ENCODE data around the gene LSAMP.
"Not testable (repeated sequence)": the region's sequence is repeated elsewhere in the genome, so short reads cannot be mapped to it uniquely, and the experiment has no call there.

Gene LSAMP

GRCh38 chr3:116103868-116104530, 341.3 kb downstream of the LSAMP start:
- in situ Hi-C loops (cut with HindIII; ENCODE audit: low pct_unique_long_range_greater_than_20kb, low sequenced_read_pairs) = no loop called here
- no peak for DNase-seq (ENCODE audit: low read depth in 1 of 2, low spot score in 1 of 2)
- TF ChIP-seq JUND (IDR thresholded peaks at IDR 0.05; ENCODE audit: low read depth) = no peak

GRCh38 chr3:116102037-116102436, 343.2 kb downstream of the LSAMP start:
- DNase-seq (ENCODE audit: low read depth in 1 of 2, low spot score in 1 of 2) = no peak
- in situ Hi-C loops (cut with HindIII; ENCODE audit: low pct_unique_long_range_greater_than_20kb, low sequenced_read_pairs) = no loop called here
- TF ChIP-seq JUND (IDR thresholded peaks at IDR 0.05; ENCODE audit: low read depth) = no peak

- no peak for TF ChIP-seq JUND (IDR thresholded peaks at IDR 0.05; ENCODE audit: low read depth)
- no peak for DNase-seq (ENCODE audit: low read depth in 1 of 2, low spot score in 1 of 2)
- in situ Hi-C loops (cut with HindIII; ENCODE audit: low pct_unique_long_range_greater_than_20kb, low sequenced_read_pairs) = no loop called here
Measured at GRCh38 chr3:116097226-116097625, 348.1 kb downstream of the LSAMP start.

GRCh38 chr3:116096631-116097030, 348.7 kb downstream of the LSAMP start:
- DNase-seq (ENCODE audit: low read depth in 1 of 2, low spot score in 1 of 2) = no peak
- in situ Hi-C loops (cut with HindIII; ENCODE audit: low pct_unique_long_range_greater_than_20kb, low sequenced_read_pairs) = no loop called here
- TF ChIP-seq JUND (IDR thresholded peaks at IDR 0.05; ENCODE audit: low read depth) = no peak

- TF ChIP-seq JUND (IDR thresholded peaks at IDR 0.05; ENCODE audit: low read depth) = no peak
- in situ Hi-C loops (cut with HindIII; ENCODE audit: low pct_unique_long_range_greater_than_20kb, low sequenced_read_pairs) = no loop called here
- DNase-seq (ENCODE audit: low read depth in 1 of 2, low spot score in 1 of 2) = no peak
Measured at GRCh38 chr3:116093374-116093773, 351.9 kb downstream of the LSAMP start.

- no peak for TF ChIP-seq JUND (IDR thresholded peaks at IDR 0.05; ENCODE audit: low read depth)
- no peak for DNase-seq (ENCODE audit: low read depth in 1 of 2, low spot score in 1 of 2)
- in situ Hi-C loops (cut with HindIII; ENCODE audit: low pct_unique_long_range_greater_than_20kb, low sequenced_read_pairs) = no loop called here
Measured at GRCh38 chr3:116087426-116087825, 357.9 kb downstream of the LSAMP start.

- no peak for DNase-seq (ENCODE audit: low read depth in 1 of 2, low spot score in 1 of 2)
- TF ChIP-seq JUND (IDR thresholded peaks at IDR 0.05; ENCODE audit: low read depth) = no peak
- in situ Hi-C loops (cut with HindIII; ENCODE audit: low pct_unique_long_range_greater_than_20kb, low sequenced_read_pairs) = no loop called here
Measured at GRCh38 chr3:116084999-116085791, 360.1 kb downstream of the LSAMP start.

GRCh38 chr3:116083683-116084082, 361.6 kb downstream of the LSAMP start:
- no peak for DNase-seq (ENCODE audit: low read depth in 1 of 2, low spot score in 1 of 2)
- in situ Hi-C loops (cut with HindIII; ENCODE audit: low pct_unique_long_range_greater_than_20kb, low sequenced_read_pairs) = no loop called here

GRCh38 chr3:116078561-116078960, 366.7 kb downstream of the LSAMP start:
- in situ Hi-C loops (cut with HindIII; ENCODE audit: low pct_unique_long_range_greater_than_20kb, low sequenced_read_pairs) = no loop called here
- TF ChIP-seq JUND (IDR thresholded peaks at IDR 0.05; ENCODE audit: low read depth) = no peak
- DNase-seq (ENCODE audit: low read depth in 1 of 2, low spot score in 1 of 2) = no peak

More at GRCh38 chr3:116083683-116084082, 361.6 kb downstream of the LSAMP start:
- no peak for TF ChIP-seq JUND (IDR thresholded peaks at IDR 0.05; ENCODE audit: low read depth)

- no peak for DNase-seq (ENCODE audit: low read depth in 1 of 2, low spot score in 1 of 2)
- TF ChIP-seq JUND (IDR thresholded peaks at IDR 0.05; ENCODE audit: low read depth) = no peak
- in situ Hi-C loops (cut with HindIII; ENCODE audit: low pct_unique_long_range_greater_than_20kb, low sequenced_read_pairs) = no loop called here
Measured at GRCh38 chr3:116077557-116077956, 367.7 kb downstream of the LSAMP start.

- DNase-seq (ENCODE audit: low read depth in 1 of 2, low spot score in 1 of 2) = no peak
- no peak for TF ChIP-seq JUND (IDR thresholded peaks at IDR 0.05; ENCODE audit: low read depth)
- in situ Hi-C loops (cut with HindIII; ENCODE audit: low pct_unique_long_range_greater_than_20kb, low sequenced_read_pairs) = no loop called here
Measured at GRCh38 chr3:116077059-116077458, 368.2 kb downstream of the LSAMP start.

- in situ Hi-C loops (cut with HindIII; ENCODE audit: low pct_unique_long_range_greater_than_20kb, low sequenced_read_pairs) = not testable (repeated sequence)
Measured at GRCh38 chr3:116070516-116071278, 374.6 kb downstream of the LSAMP start.

GRCh38 chr3:116070061-116070460, 375.2 kb downstream of the LSAMP start:
- in situ Hi-C loops (cut with HindIII; ENCODE audit: low pct_unique_long_range_greater_than_20kb, low sequenced_read_pairs) = no loop called here
- no peak for DNase-seq (ENCODE audit: low read depth in 1 of 2, low spot score in 1 of 2)
- no peak for TF ChIP-seq JUND (IDR thresholded peaks at IDR 0.05; ENCODE audit: low read depth)

More at GRCh38 chr3:116070516-116071278, 374.6 kb downstream of the LSAMP start:
- DNase-seq (ENCODE audit: low read depth in 1 of 2, low spot score in 1 of 2) = not testable (repeated sequence)

Measured in T47D (cell line).